HepG2 (cell line): ENCODE measurements around the gene GATA5. TPM values are rescaled to one million over a fixed set of nuclear protein-coding genes. Genes with fewer than 3 reads are reported as not detected.
A peak's percentile ranks its signal among the peaks of the same experiment; 100 is the strongest.

Experiments used
- GFI1 ChIP-seq: sonication (generic); formaldehyde crosslinking; IDR thresholded peaks from 2 replicates; pipeline ENCODE4 v1.5.0; 2020; ENCODE audit warnings: missing genetic modification reagents, mild to moderate bottlenecking, borderline replicate concordance
- ZBTB7A ChIP-seq: sonication (generic); formaldehyde crosslinking; IDR thresholded peaks from 2 replicates; pipeline ENCODE4 v1.8.0; 2022; ENCODE audit warnings: mild to moderate bottlenecking, missing genetic modification reagents
- ZNF841 ChIP-seq: sonication (generic); formaldehyde crosslinking; IDR thresholded peaks from 2 replicates; pipeline ENCODE4 v1.8.1; 2023; ENCODE audit warnings: missing genetic modification reagents, borderline replicate concordance
- polyA plus RNA-seq, 8 experiments: library from polyadenylated mRNA; depleted of rRNA in 3 of 8; stranded (reverse) in 7 of 8; unstranded in 1 of 8; fragments of >200 nt; fragmentation: Illumina TruSeq in 4 of 8; extraction: Trizol in 4 of 8; gene quantifications; 2 replicates each; pipeline versions ENCODE4 v1.2.1 to v1.2.3, GENCODE V29; 2011 to 2016; ENCODE audit warnings: low read depth in 4 of 8, missing spikeins in 1 of 8, mixed read lengths in 1 of 8; ENCODE audit not compliant: insufficient read depth in 1 of 8
- total RNA-seq, 5 experiments: library from RNA; depleted of rRNA; stranded (reverse); fragments of >200 nt; fragmentation: Illumina TruSeq; extraction: Trizol; gene quantifications; 2 replicates each; pipeline ENCODE4 v1.2.3, GENCODE V29; 2016; ENCODE audit warnings: low read depth in 1 of 5
- TF ChIP-seq, protein P1 (sequence below): sonication (generic); formaldehyde crosslinking; IDR thresholded peaks from 2 replicates; pipeline ENCODE4 v1.5.0; 2020; ENCODE audit warnings: mild to moderate bottlenecking, missing genetic modification reagents
- TF ChIP-seq, protein P2 (sequence below): sonication (generic); formaldehyde crosslinking; IDR thresholded peaks from 2 replicates; pipeline ENCODE4 v1.4.0; 2020; ENCODE audit warnings: mild to moderate bottlenecking, missing genetic modification reagents
- TF ChIP-seq, protein P3 (sequence below): IDR thresholded peaks from 2 replicates; pipeline ENCODE4 v1.6.1; 2016; ENCODE audit warnings: low read depth, control low read depth

The GATA5 gene
- total and polyA plus RNA-seq, 2 of the 13 experiments (the other 11 are each of a cell fraction or from before 2014, with no cell fraction given) = 0.12 to 0.20 TPM

GRCh38 chr20:62424249-62425107, 51.3 kb downstream of the GATA5 start (continued):
- TF ChIP-seq ZNF841 (no peak), GFI1 (CRISPR knock-in tag) (no peak), ZBTB7A (CRISPR knock-in tag) (0 out of 2 replicates have a peak, but pooled peaks have one; percentile 31)
- TF ChIP-seq, protein P1, sequence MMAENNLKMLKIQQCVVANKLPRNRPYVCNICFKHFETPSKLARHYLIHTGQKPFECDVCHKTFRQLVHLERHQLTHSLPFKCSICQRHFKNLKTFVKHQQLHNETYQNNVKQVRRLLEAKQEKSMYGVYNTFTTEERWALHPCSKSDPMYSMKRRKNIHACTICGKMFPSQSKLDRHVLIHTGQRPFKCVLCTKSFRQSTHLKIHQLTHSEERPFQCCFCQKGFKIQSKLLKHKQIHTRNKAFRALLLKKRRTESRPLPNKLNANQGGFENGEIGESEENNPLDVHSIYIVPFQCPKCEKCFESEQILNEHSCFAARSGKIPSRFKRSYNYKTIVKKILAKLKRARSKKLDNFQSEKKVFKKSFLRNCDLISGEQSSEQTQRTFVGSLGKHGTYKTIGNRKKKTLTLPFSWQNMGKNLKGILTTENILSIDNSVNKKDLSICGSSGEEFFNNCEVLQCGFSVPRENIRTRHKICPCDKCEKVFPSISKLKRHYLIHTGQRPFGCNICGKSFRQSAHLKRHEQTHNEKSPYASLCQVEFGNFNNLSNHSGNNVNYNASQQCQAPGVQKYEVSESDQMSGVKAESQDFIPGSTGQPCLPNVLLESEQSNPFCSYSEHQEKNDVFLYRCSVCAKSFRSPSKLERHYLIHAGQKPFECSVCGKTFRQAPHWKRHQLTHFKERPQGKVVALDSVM (CRISPR knock-in tag) = no peak
- TF ChIP-seq, protein P2, sequence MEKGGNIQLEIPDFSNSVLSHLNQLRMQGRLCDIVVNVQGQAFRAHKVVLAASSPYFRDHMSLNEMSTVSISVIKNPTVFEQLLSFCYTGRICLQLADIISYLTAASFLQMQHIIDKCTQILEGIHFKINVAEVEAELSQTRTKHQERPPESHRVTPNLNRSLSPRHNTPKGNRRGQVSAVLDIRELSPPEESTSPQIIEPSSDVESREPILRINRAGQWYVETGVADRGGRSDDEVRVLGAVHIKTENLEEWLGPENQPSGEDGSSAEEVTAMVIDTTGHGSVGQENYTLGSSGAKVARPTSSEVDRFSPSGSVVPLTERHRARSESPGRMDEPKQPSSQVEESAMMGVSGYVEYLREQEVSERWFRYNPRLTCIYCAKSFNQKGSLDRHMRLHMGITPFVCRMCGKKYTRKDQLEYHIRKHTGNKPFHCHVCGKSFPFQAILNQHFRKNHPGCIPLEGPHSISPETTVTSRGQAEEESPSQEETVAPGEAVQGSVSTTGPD (CRISPR knock-in tag) = no peak
- TF ChIP-seq, protein P3, sequence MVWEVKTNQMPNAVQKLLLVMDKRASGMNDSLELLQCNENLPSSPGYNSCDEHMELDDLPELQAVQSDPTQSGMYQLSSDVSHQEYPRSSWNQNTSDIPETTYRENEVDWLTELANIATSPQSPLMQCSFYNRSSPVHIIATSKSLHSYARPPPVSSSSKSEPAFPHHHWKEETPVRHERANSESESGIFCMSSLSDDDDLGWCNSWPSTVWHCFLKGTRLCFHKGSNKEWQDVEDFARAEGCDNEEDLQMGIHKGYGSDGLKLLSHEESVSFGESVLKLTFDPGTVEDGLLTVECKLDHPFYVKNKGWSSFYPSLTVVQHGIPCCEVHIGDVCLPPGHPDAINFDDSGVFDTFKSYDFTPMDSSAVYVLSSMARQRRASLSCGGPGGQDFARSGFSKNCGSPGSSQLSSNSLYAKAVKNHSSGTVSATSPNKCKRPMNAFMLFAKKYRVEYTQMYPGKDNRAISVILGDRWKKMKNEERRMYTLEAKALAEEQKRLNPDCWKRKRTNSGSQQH (CRISPR knock-in tag) = no peak
